ENCODE data around the gene PTPRB.

PTPRB gene

DNA sequence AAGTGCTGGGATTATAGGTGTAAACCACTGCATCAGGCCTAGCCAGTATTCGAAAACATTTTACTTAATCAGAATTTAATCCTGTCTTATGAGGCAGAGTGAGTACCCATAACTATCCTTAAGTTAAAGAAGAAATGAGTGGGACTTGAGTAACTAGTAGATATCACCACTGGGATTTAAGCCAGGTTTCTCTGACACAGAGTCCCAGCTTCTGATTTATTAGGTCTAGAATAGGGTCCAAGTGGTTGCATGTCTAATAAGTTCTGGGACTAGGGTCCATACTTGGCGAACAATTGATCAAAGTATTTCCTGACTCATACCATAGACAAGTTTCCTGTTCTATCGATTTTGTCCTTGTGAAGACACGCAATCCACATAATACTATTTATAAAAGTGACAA is 18.9 kb downstream of the PTPRB start:
- no peak for DNase-seq (ENCODE audit: low read depth)
- no peak overlapping the region for H3K4me3 ChIP-seq (ENCODE audit: low read length)
- TF ChIP-seq, protein P1, sequence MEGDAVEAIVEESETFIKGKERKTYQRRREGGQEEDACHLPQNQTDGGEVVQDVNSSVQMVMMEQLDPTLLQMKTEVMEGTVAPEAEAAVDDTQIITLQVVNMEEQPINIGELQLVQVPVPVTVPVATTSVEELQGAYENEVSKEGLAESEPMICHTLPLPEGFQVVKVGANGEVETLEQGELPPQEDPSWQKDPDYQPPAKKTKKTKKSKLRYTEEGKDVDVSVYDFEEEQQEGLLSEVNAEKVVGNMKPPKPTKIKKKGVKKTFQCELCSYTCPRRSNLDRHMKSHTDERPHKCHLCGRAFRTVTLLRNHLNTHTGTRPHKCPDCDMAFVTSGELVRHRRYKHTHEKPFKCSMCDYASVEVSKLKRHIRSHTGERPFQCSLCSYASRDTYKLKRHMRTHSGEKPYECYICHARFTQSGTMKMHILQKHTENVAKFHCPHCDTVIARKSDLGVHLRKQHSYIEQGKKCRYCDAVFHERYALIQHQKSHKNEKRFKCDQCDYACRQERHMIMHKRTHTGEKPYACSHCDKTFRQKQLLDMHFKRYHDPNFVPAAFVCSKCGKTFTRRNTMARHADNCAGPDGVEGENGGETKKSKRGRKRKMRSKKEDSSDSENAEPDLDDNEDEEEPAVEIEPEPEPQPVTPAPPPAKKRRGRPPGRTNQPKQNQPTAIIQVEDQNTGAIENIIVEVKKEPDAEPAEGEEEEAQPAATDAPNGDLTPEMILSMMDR (IDR thresholded peaks at IDR 0.05; ENCODE audit: insufficient read depth, low read depth, low read length, missing control alignments) = no peak

DNA sequence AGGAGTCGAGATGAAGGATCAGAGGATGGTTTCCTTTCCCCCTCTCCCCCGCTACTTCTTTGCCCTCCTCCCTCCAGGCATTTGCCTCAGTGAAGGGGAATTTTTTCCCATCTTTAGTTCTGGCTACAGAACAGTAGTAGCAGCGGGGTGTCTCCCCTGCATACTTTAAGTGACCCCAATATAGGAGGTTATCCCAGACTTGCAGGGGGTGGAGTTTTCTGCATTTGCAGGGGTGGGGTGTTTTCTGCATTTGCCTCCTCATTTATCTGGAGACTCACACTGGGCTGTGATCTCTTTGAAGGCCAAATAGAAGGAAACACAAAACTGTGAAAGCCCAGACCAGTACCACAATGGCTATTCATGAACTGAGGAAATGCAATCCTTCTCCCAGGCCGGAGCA is 19.8 kb downstream of the PTPRB start:
- no peak overlapping the region for H3K4me3 ChIP-seq (ENCODE audit: low read length)
- DNase-seq (ENCODE audit: low read depth) = no peak
- TF ChIP-seq, protein P1 (IDR thresholded peaks at IDR 0.05; ENCODE audit: insufficient read depth, low read depth, low read length, missing control alignments) = no peak

DNA sequence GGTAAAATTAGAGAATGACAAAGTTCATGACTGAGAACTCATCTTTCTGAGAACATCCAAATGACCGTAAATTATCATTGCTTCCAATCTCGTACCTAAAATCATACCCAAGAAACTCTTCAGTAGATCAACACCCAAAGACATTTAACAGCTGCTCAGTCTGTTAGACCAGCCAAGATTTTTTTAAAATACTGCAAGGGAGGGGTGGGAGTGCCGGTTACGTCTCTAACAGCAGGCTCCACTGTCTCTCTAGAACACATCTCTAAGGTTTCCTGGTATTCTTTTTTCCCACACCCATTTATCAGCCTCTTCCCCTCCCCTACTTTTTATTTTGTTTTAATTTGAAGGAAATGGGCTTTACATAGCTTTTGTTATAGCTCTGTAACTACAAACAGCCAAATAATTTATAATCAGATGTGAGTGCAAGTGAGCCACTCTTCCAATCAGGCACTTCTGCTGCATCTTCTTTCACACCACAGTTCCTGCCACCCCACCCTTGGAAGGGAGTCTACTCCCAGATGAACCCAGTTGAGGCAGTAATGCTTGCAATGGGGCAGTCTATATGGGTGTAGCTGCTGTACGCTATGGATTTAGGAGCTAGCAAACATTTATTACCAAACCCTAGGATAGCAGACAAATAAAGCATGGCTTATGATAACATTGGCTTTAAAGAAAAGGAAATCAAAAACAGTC is 21.9 kb downstream of the PTPRB start:
- DNase-seq (ENCODE audit: low read depth) = no peak
- H3K4me3 ChIP-seq (ENCODE audit: low read length) = no peak overlapping the region
- TF ChIP-seq, protein P1 (IDR thresholded peaks at IDR 0.05; ENCODE audit: insufficient read depth, low read depth, low read length, missing control alignments) = no peak

DNA sequence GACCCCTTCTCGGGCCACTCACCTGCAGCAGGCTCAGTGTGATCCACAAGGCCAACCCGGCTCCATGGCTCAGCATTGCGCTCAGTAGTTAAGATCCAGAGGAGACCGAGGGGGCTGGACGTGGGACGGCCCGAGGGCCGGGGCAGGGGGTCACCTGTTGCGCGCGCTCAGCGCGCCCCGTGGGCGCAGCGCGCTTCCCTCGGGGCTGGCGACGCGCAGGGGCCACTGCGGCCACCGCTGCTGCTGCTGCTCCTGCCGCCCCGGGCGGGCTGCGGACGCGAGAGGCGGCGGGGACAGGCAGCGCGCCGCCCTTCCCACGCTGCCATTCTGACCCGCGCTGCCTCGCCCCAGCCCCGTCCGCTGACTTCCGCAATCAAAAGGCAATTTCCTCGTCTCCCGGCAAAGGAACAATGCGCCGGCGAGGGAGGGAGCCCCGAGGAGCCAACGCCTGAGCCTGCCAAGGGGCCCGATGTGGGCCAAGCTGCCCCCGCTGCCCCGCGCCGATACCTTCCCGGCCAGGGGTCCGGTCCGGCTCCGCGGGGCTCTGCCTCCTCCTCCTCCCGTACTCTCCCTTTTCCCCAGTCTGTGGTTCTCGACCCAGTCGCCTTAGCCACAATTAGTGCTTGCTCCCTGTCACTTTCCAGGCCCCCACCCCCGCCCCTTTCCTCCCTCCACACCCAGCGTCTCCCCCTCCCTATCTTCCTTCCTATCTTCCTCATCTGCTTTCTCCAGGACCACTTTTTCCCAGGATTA is 27.3 kb downstream of the PTPRB start:
- H3K4me3 ChIP-seq (ENCODE audit: low read length) = peak overlapping the region; percentile 41
- TF ChIP-seq, protein P1 (IDR thresholded peaks at IDR 0.05; ENCODE audit: insufficient read depth, low read depth, low read length, missing control alignments) = no peak
- peak; percentile 39 for DNase-seq (ENCODE audit: low read depth)

DNA sequence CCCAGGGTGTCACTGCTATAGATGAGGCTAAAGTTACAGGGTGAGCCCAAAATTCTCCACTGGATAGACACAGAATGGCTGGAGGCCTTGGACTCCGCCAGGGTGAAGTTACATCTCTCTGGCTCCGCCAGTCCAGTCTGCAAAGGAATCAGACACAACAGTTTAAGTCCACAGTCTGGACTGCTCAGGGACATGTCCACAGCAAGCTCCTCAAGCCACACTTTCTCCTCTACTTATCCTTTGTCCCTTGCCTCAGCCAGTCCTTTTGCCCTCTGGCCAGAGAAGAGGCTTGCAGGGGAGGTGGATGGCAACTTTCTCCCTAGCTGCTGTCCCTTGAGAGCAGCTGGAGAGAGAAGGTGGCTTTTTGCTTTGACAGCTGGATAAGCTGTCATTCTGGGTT is 28.0 kb downstream of the PTPRB start:
- TF ChIP-seq, protein P1 (IDR thresholded peaks at IDR 0.05; ENCODE audit: insufficient read depth, low read depth, low read length, missing control alignments) = no peak
- no peak for DNase-seq (ENCODE audit: low read depth)
- H3K4me3 ChIP-seq (ENCODE audit: low read length) = peak overlapping the region; percentile 41

DNA sequence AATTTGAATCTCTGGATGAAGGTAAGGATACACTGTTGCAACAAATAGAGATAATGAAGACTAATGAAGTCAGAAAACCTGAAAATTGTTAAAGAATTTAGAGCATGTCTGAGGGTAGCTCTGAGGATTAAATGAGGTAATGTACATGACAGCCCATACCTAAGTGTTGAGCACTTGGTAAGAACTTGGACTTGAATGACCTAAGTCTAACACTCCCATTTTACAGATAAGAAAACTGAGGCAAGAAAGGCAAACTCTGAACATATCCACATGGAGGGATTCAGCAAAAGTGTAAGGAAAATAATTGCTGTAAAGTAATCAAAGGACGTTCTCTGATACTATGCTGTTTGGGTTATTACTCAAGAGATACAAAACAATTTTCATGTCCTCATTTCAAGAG is 29.0 kb downstream of the PTPRB start:
- TF ChIP-seq, protein P1 (IDR thresholded peaks at IDR 0.05; ENCODE audit: insufficient read depth, low read depth, low read length, missing control alignments) = no peak
- no peak overlapping the region for H3K4me3 ChIP-seq (ENCODE audit: low read length)
- no peak for DNase-seq (ENCODE audit: low read depth)
